Hypothalamus (tissue), 51 donors: ENCODE data around the gene NKIRAS1.
"Not testable (repeated sequence)": the region's sequence is repeated elsewhere in the genome, so short reads cannot be mapped to it uniquely, and the experiment has no call there.

ENCODE experiments used
- DNase-seq, 51 donors: peaks; one replicate each; lab custom pipeline; 2025; lab: John Stamatoyannopoulos, UW

Gene NKIRAS1

DNA sequence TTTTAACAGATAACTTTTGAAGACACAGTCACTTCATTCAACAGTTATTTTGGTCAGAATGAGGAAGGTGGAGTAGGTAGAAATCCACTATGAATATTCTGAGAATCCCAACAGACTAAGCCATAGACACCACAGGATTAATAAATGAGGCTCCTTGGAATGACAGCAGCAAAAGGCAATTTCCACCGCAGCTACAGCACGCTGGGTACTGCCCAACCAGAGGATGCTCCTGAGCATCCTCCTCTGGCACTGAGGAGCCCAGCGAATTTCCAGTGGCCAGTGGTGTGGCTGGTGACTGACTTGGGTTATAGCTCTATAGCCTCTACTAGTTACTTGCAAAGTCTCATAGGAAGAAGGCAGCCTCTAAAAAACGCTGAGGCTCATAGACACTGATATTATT lies 24.6 kb upstream of the NKIRAS1 start:
- no peak for DNase-seq

DNA sequence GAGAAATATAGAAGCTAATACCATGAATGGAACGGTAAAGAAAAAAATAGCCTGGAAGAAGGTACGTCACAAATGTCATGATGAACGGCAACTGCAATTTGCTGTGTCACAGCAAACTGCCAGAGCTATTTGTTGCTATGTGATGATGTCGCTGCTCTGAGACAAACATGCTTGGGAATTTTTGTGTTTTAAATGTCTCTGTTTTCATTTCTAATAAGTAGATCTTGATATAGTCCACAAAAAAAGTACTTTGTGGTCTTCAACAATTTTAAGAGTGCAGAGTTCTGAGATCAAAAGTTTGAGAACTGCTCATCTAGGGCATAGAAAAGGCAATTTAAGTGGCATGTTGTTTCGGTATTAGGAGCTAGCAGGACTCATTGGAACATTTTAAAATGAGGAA lies 24.0 kb upstream of the NKIRAS1 start:
- DNase-seq, result no peak

DNA sequence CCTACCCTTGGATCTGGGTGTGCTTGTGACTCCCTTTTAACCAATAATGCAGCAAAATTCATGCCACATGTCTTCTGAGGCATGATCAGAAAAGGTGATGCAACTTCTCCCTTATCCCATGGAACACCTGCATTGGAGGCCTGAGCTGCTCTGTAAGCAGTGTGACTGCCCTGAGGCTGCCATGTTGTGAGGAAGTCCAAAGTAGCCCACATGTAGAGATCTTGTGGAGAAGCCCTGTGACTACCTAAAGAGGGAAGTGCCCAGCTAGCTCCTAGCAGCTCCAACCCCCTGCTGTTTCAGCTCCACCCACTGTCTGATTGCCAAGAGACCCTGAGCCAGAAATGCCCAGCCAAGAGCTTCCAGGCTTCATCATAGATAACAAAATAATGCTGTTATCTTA lies 21.9 kb upstream of the NKIRAS1 start:
- DNase-seq, result no peak

DNA sequence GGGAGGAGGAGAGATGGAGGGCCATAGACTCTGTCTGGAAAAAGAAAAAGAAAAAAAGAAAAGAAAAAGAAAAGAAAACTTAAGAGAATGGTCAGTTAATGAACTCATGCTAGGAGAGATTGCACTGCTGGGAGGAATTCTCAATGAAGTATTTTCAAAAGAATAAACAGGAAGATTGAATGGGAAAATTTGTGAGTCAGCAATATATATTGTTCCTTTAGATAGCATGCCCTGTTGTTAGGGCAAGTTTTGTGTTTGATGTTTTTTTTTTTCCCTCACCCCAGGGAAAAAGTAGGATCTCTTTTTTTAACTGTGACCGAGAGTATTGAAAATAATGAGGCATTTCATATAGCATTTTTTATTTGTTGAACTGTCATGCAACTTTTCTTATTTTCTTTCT lies 20.5 kb upstream of the NKIRAS1 start:
- DNase-seq, result no peak

DNA sequence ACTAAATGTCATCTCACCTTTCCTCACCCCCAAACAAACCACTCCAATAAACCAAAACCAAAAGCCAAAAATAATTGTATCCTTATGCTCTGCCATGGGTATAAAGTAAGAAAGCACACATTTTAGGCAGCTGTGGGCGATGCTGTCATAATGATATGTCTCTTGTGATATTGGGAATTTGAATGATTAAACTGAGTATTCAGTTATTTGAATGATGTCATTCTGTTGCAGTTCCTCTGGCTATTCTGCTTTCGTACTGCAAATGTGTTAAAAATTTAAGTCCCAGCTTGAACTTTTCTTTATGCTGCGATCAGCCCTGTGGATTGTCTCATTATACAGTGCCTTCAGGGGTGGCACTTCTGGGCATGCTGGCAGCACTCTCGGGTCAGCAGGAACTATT lies 17.5 kb upstream of the NKIRAS1 start:
- DNase-seq, result no peak

DNA sequence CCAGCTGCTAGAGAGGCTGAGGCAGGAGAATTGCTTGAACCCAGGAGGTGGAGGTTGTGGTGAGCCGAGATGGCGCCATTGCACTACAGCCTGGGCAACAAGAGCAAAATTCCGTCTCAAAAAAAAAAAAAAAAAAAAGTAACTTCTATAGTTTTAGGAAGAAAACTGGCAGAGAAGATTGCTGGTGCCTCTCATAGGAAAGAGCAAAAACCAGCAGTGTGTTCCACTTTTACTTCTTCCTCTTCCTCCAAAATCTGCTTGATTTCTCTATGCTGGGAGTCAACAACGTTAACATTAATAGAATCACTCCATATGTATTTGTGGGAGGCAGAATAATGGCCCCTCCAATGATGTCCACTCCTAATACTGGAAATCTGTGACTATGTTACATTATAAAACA lies 15.8 kb upstream of the NKIRAS1 start:
- DNase-seq, result no peak

DNA sequence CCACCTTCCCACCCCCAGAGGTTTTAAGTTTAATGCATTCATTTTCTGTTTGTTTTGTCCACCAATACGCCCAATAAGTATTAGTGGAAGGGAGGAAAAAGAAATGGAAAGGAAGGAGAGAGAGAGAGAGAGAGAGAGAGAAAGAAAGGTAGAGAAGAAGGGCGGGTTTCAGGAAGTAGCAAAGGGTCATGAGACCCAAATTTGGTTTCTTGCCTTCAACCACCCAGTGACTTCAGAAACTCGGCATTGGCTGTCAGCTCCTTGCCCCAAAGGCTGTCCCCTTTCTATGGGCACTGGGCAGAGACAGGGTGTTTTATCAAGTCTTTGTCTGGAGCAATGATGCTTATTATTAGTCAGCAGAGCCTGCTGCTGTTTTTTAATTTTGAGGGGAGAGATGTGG lies 14.8 kb upstream of the NKIRAS1 start:
- no peak for DNase-seq

DNA sequence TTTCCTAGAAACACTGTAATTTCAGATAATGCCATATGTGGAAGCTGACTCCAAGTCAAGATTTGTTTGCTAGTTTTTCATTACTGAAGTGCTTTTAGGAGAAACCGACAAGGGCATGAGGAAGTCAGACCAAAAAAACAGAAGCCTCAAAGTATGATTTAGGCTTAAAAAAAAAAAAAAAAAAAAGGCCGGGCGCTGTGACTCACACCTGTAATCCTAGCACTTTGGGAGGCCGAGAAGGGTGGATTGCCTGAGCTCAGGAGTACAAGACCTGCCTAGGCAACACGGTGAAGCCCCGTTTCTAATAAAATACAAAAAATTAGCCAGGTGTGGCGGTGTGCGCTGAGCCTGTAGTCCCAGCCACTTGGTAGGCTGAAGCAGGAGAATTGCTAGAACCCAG lies 11.7 kb upstream of the NKIRAS1 start:
- no peak for DNase-seq

DNA sequence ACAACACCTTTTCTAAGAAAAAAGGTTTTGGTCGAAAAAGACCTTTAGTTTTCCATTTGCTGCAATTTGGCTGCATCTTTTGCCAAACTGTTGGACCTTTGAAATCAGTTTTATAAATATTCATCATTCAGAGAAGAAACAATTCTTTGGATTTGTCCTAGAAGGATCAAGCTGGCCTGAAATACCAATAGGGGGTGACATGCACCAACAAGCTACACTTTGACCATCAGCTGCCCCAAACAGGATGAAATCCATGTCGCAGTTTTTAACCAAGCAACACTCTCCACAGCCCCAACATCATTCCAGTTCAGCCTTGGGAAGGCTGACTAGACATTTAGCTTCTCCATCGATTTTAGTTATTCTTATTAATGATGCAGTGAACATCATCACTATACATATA lies 9.9 kb upstream of the NKIRAS1 start:
- DNase-seq, result peak in 13 of 51 donors; percentile 3 to 48 (median 16)

DNA sequence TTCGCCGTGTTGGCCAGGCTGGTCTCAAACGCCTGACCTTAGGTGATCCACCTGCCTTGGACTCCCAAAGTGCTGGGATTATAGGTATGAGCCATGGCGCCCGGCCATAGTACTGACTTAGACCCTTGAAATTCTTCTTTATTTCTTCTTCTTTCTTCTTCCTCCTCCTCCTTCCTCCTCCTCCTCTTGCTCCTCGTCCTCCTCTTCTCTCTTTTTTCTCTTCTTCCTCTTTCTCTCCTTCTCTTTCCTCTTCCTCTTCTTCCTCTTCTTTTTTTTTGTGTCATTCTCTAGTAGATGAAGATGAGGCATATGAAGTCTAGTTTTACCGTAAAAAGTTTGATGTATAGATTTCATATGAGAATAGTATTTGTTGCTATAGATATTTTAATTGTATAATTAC lies 9.5 kb upstream of the NKIRAS1 start:
- DNase-seq, result no peak

DNA sequence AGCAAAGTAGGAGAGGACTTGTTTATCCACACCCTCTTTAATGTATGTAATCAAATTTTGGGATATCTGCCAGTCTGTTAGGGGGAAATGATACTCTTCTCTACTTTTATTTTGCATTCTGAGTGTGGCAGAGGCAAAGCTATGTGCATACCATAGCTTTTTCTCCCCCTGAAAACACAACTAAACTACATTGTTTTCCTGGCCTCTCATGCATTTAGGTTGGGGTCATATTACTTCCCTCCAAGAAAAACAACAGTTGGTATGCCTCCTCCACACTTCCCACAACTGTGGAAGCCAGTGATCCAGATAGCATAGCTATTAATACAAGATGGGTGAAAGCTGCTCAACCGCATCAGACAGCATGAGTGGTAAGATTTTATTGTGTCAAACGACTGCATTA lies 7.0 kb upstream of the NKIRAS1 start:
- DNase-seq, result no peak

DNA sequence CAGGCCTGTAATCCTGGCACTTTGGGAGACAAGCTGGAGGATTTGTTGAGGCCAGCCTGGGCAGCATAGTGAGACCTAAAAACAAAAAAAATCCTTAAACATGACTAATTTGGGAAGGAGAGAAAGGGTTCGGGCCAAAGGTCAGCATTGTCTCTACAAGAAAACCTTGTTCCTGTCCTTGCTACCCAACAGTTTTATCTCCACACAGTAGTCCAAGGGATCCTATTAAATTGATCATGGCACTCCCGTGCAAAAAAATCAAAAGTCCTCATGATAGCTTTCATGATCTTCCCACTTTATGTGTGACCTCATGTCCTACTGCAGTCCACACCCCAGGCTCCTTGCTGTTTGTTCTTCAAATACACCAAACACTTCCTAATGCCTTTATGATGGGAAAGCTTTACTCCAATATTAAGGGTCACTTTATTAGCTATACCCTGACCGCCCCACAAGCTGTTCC lies 4.3 kb upstream of the NKIRAS1 start:
- DNase-seq, result no peak

DNA sequence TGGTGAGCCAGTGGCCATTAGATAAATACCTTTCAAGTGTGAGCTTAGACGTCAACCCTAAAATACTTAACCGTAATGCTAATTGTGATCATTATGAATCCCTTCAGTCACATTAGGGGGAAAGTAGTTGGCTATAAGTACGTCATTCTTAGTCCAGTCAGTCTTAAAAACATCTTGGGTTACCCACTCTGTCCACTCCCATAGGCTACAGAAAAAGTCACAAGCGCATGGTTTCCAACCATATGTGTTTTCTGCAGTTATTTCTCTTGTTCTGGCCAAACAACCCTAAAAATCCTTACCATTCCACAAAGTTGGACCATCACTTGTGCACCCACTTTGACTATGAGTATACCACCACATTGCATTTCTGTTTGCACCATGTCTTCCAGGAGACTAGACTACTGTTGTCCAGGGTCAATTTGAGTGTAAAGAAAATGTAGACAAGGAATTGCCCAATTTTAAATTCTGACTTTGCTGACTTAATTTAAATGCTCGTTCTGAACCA lies 3.4 kb upstream of the NKIRAS1 start:
- DNase-seq, result no peak

DNA sequence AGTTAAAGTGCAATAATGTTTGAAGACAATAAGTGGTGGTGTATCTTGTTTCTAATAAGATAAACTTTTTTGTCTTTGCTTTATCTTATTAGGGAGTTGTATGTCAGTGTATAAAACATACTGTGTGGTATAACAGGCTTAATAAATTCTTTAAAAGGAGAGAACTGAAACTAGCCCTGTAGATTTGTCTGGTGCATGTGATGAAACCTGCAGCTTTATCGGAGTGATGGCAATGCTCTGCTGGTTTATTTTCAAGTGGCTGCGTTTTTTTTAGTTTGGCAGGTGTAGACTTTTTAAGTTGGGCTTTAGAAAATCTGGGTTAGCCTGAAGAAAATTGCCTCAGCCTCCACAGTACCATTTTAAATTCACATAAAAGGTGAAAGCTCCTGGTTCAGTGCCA lies 2.8 kb upstream of the NKIRAS1 start:
- no peak for DNase-seq

DNA sequence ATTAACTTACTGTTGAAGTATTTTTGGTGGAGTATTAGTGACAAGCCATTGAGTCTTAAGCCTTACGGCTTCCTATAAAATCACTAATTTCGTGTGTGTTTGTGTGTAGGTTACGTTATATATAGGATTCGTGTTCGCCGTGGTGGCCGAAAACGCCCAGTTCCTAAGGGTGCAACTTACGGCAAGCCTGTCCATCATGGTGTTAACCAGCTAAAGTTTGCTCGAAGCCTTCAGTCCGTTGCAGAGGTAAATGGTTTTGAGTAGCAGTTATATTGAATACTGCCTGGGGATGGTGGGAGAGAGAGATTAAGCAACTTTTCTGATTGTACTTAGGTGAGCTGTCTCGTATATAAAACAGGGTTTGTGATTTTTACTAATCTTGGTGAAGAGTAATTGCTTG lies 1.5 kb upstream of the NKIRAS1 start:
- DNase-seq, result not testable (repeated sequence)

DNA sequence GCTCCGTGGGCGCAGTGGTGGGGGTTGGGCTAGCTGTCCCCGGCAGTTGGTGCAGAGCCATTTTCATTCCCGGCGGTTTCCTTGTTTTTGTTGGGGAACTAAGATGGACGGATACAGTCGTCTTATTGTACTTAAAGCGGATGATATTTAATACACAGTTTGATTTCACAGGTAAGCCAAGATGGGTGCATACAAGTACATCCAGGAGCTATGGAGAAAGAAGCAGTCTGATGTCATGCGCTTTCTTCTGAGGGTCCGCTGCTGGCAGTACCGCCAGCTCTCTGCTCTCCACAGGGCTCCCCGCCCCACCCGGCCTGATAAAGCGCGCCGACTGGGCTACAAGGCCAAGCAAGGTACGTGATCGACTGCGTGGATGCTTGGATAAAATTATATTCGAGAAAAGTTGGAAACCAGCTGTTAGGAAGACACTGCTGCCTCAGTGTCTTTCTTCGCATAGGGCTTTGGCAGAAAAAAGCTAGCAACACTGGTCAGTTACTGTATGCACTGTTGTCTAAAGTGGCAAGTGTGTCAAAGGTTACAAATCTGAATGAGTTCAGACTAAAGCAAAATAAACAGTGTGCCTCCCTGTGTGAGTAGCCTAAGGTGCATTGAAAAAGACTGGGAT lies 1.0 kb upstream of the NKIRAS1 start:
- not testable (repeated sequence) for DNase-seq

DNA sequence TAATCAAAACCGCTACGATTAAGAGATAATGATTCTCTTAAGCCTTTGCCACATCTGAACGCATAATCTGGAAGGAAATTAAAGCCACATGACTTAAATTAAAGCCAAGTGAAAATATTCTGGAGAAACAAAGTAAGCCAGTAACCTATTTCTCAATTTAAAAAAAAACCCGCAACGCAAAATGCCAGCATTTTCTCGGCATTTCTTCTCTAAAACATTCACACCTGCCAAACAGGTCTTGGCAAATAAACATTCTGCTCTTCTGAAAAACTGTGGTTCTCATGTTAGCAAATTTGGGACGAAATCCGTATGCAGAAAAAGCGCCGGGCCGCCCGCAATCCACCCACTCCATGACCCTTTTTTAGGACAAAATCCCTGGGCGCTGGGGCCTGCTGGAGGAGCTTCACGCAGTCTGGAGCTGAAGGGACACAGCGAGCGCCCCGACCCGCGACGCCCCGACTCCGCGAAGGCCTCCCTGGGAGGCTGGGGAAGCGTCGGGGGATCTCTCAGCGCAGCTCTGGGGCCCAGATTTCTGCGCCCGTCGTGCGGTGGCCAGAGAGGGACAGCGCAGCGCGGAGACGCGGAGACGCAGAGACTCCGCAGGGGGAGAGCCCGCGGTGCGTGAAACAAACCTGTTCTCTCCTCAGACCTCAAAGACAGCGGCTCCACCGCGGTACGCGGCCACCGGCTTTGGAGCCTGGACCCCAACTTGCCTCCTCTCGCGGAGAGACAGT lies 471 bp downstream of the NKIRAS1 start:
- DNase-seq, result peak in 15 of 51 donors; percentile 33 to 82 (median 62)

DNA sequence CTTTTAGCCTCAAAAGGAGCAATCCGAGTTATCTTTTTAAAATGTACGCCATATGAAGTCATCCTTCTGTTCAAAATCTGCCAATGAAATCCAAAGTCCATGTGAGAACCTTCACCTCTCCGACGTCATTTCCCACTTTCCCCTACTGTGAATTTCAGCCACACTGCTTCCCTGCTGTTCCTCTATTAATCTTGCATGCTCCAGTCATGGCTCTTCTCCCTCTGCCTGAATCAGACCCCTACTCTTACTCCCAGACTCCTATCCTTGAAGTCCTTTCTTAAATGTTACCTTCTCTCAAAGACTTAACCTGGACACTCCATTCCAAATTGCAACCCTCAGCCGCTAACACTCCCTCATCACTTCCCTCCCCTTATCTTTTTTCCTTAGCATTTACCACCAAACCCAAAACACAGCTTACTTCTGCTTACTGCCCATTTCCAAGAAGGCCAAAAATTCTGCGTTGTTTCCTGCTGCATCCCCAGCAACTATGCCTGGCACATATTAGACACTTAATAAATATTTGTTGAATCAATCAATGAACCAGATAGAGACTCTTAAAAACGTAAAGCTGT lies 1.2 kb downstream of the NKIRAS1 start:
- peak in 5 of 51 donors; percentile 4 to 11 (median 7) for DNase-seq

DNA sequence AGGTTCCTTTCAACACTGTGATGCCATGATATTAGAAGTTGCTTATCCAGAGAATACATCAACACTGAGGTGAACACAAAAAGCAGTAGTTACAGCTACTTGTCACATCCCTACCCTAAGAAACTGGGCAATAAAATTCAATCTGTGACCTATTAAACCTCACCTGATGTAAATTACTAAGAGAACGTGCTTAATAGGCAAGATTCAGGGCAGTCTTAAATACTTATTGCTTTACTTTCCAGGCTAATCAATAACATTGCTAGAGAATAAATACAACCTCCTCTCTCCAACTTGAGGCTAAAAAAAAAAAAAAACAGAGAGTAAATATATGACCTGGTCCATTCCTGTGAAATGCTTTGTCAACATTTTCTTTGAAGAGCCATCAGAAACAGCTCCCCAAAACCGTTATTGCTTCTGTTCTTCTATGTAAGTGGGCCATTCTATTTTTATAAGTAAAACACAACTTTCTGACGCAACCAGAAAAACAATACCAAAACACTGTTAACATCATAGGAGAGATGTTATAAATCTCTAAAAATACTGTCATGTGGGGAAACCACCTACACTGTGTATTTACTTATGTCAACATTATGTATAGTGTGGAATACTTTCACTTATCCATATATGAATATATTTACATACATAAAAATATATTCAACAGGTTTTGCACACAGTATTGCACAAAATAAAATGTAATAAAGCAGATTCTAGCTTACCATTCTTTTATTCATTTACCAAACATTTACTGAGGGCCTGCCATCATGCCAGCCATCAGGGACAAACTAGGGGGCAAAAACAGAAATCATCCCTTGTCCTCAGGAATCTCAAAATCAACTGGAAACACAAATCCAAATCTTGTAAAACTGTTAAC lies 2.7 kb downstream of the NKIRAS1 start:
- DNase-seq, result no peak

DNA sequence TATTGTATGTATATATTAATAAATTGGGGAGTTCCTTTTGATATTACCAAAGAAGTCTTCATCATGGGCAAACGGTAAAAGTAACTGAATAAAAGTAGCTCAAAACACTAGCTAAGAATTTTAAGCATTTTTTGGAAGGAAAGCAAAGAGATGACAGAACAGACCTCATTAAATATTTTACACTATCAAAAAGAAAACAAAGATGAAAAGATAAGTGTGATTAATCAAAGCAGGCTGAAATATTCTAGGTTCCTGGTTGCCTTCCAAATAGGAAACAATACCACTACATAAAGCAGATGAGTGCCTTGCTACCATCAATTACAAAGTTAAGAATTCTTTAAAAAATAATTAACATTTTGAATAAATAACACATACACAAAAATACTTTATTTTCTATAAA lies 3.6 kb downstream of the NKIRAS1 start:
- no peak for DNase-seq

DNA sequence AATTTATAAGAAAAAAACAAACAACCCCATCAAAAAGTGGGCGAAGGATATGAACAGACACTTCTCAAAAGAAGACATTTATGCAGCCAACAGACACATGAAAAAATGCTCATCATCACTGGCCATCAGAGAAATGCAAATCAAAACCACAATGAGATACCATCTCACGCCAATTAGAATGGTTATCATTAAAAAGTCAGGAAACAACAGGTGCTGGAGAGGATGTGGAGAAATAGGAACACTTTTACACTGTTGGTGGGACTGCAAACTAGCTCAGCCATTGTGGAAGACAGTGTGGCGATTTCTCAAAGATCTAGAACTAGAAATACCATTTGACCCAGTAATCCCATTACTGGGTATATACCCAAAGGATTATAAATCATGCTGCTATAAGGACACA lies 4.5 kb downstream of the NKIRAS1 start:
- not testable (repeated sequence) for DNase-seq
